WTC11 (cell line): ENCODE results near the gene WASHC2C.
"Not testable (repeated sequence)": the region's sequence is repeated elsewhere in the genome, so short reads cannot be mapped to it uniquely, and the experiment has no call there.

Experiments used
- CTCF ChIP-seq: fragments of 200-600 bp; IDR thresholded peaks from 2 replicates; pipeline ENCODE4 v1.8.0; 2022; ENCODE audit warnings: antibody characterized with exemption
- TEAD1 ChIP-seq: sonication (generic); formaldehyde crosslinking; IDR thresholded peaks from 2 replicates; pipeline ENCODE4 v1.8.0; 2022; ENCODE audit warnings: mild to moderate bottlenecking, missing genetic modification reagents
- USF1 ChIP-seq: sonication (generic); formaldehyde crosslinking; IDR thresholded peaks from 2 replicates; pipeline ENCODE4 v1.8.0; 2022; ENCODE audit warnings: mild to moderate bottlenecking, missing genetic modification reagents
- ZNF121 ChIP-seq: sonication (generic); formaldehyde crosslinking; IDR thresholded peaks from 2 replicates; pipeline ENCODE4 v1.8.0; 2023; ENCODE audit warnings: missing genetic modification reagents
- ZNF317 ChIP-seq: sonication (generic); formaldehyde crosslinking; IDR thresholded peaks from 2 replicates; pipeline ENCODE4 v1.8.1; 2023; ENCODE audit warnings: low read depth, mild to moderate bottlenecking, moderate library complexity, missing genetic modification reagents, borderline replicate concordance

- not testable (repeated sequence) for TF ChIP-seq USF1 (CRISPR knock-in tag); CTCF; ZNF121; ZNF317; TEAD1 (CRISPR knock-in tag)
These were observed 30.8 kb downstream of the WASHC2C start for GRCh38 chr10:45757661-45758396.
